ENCODE data around the gene CDC26. TPM values are rescaled to one million over a fixed set of nuclear protein-coding genes. Genes with fewer than 3 reads are reported as not detected.
"Not testable (repeated sequence)": the region's sequence is repeated elsewhere in the genome, so short reads cannot be mapped to it uniquely, and the experiment has no call there.

CDC26 gene
- total RNA-seq, 2 experiments from 2014 or later, result 15.8 to 18.0 TPM

DNA sequence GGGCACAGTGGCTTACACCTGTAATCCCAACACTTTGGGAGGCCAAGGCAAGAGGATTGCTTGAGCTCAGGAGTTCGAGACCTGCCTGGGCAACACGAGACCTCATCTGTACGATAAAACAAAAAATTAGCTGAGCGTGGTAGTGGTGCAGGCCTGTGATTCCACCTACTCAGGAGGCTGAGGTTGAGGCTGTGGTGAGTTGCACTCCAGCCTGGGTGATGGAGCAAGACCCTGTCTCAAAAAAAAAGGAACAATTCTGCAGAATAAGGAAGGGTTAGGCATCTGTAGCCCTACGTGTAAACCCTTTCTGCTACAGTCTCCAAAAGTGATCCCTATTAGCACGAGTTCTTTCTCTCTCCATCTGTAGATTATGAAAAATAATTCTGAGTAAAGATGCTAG is 19.9 kb downstream of the CDC26 start:
- TF ChIP-seq, protein P1, sequence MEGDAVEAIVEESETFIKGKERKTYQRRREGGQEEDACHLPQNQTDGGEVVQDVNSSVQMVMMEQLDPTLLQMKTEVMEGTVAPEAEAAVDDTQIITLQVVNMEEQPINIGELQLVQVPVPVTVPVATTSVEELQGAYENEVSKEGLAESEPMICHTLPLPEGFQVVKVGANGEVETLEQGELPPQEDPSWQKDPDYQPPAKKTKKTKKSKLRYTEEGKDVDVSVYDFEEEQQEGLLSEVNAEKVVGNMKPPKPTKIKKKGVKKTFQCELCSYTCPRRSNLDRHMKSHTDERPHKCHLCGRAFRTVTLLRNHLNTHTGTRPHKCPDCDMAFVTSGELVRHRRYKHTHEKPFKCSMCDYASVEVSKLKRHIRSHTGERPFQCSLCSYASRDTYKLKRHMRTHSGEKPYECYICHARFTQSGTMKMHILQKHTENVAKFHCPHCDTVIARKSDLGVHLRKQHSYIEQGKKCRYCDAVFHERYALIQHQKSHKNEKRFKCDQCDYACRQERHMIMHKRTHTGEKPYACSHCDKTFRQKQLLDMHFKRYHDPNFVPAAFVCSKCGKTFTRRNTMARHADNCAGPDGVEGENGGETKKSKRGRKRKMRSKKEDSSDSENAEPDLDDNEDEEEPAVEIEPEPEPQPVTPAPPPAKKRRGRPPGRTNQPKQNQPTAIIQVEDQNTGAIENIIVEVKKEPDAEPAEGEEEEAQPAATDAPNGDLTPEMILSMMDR (IDR thresholded peaks at IDR 0.05), result no peak
- Mint-ChIP-seq H3K4me1 (ENCODE audit: low read depth) (no peaks in the 10 kb centered on the region), H3K4me3 (no peak overlapping the region), H3K27ac (no peak overlapping the region), H3K27me3 (no peaks in the 10 kb centered on the region), H3K36me3 (ENCODE audit: low read depth) (peaks cover 29% of the 10 kb centered on the region), H3K9me3 (no peaks in the 10 kb centered on the region)
- intact Hi-C loops (cut with DNase I, micrococcal nuclease), result no loop called here
- no peak overlapping the region for H3K4me3 ChIP-seq (ENCODE audit: low read length)
- no peak for ATAC-seq (ENCODE audit: poor library complexity)
- H3K27me3 ChIP-seq (ENCODE audit: control insufficient read depth in 1 of 2, insufficient read depth in 2 of 2, low read length in 2 of 2), result no peaks in the 10 kb centered on the region
- DNase-seq, result no peak
- CTCF ChIA-PET, result no interaction called here
- no peak overlapping the region for H3K27ac ChIP-seq (ENCODE audit: low read depth in 1 of 2, low read length in 2 of 2)
- no peaks in the 10 kb centered on the region for H3K4me1 ChIP-seq (ENCODE audit: insufficient read depth, low read length)
- POLR2A ChIA-PET, result no interaction called here
- H3K36me3 ChIP-seq (ENCODE audit: insufficient read depth, low read length), result peaks cover 9% of the 10 kb centered on the region
- no peaks in the 10 kb centered on the region for H3K9me3 ChIP-seq (ENCODE audit: control insufficient read depth in 1 of 2, insufficient read depth in 1 of 2, low read length in 2 of 2)

DNA sequence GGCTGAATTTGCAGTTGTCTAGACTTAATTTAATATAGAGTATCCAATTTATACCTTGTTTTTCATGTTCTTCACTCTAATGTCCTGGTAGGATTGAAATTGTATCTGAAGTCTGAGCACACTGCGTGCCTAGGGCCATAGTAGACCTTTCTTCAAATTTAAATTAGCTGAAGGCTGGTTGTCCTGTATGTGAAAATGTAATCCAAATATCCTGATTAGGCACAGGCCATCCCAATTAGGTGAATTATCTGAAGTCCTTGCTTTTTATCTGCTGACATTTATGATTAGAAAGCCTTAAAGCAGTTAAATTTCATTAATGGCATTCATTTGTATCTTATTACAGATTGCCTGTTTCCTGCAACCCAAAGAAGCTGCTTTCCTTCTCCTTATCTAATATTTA is 20.4 kb downstream of the CDC26 start:
- ChIA-PET POLR2A (no interaction called here), CTCF (no interaction called here)
- intact Hi-C loops (cut with DNase I, micrococcal nuclease), result no loop called here
- H3K9me3 ChIP-seq (ENCODE audit: control insufficient read depth in 1 of 2, insufficient read depth in 1 of 2, low read length in 2 of 2), result no peaks in the 10 kb centered on the region
- Mint-ChIP-seq H3K9me3 (no peaks in the 10 kb centered on the region), H3K27me3 (no peaks in the 10 kb centered on the region), H3K4me1 (ENCODE audit: low read depth) (no peaks in the 10 kb centered on the region), H3K4me3 (no peak overlapping the region), H3K27ac (no peak overlapping the region), H3K36me3 (ENCODE audit: low read depth) (peaks cover 25% of the 10 kb centered on the region)
- H3K4me1 ChIP-seq (ENCODE audit: insufficient read depth, low read length), result no peaks in the 10 kb centered on the region
- TF ChIP-seq, protein P1 (IDR thresholded peaks at IDR 0.05), result no peak
- ATAC-seq (ENCODE audit: poor library complexity) (no peak), DNase-seq (no peak)
- peaks cover 5% of the 10 kb centered on the region for H3K36me3 ChIP-seq (ENCODE audit: insufficient read depth, low read length)
- no peak overlapping the region for H3K4me3 ChIP-seq (ENCODE audit: low read length)
- H3K27ac ChIP-seq (ENCODE audit: low read depth in 1 of 2, low read length in 2 of 2), result no peak overlapping the region
- H3K27me3 ChIP-seq (ENCODE audit: control insufficient read depth in 1 of 2, insufficient read depth in 2 of 2, low read length in 2 of 2), result no peaks in the 10 kb centered on the region

DNA sequence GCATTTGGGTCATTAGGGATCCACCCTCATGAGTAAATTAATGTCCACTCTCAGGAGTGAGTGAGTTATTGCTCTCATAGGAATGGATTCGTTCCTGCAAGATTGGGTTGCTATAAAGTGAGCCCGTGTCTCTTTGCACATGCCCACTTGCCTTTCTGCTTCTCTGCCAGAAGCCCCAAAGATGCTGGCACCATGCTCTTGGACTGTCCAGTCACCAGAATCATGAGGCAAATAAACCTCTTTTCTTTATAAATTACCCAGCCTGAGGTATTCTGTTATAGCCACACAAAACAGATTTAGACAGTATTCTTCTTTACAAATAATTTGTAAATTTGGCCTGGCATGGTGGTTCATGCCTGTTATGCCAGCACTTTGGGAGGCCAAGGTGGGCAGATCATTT is 24.6 kb downstream of the CDC26 start:
- H3K9me3 ChIP-seq (ENCODE audit: control insufficient read depth in 1 of 2, insufficient read depth in 1 of 2, low read length in 2 of 2), result no peaks in the 10 kb centered on the region
- Mint-ChIP-seq H3K4me1 (ENCODE audit: low read depth) (no peaks in the 10 kb centered on the region), H3K9me3 (no peaks in the 10 kb centered on the region), H3K36me3 (ENCODE audit: low read depth) (peaks cover 6% of the 10 kb centered on the region), H3K27ac (no peak overlapping the region), H3K27me3 (no peaks in the 10 kb centered on the region), H3K4me3 (no peak overlapping the region)
- DNase-seq (no peak), ATAC-seq (ENCODE audit: poor library complexity) (no peak)
- ChIA-PET POLR2A (no interaction called here), CTCF (no interaction called here)
- TF ChIP-seq, protein P1 (IDR thresholded peaks at IDR 0.05), result no peak
- intact Hi-C loops (cut with DNase I, micrococcal nuclease), result no loop called here
- no peak overlapping the region for H3K27ac ChIP-seq (ENCODE audit: low read depth in 1 of 2, low read length in 2 of 2)
- H3K4me1 ChIP-seq (ENCODE audit: insufficient read depth, low read length), result no peaks in the 10 kb centered on the region
- no peak overlapping the region for H3K4me3 ChIP-seq (ENCODE audit: low read length)
- H3K27me3 ChIP-seq (ENCODE audit: control insufficient read depth in 1 of 2, insufficient read depth in 2 of 2, low read length in 2 of 2), result no peaks in the 10 kb centered on the region
- no peaks in the 10 kb centered on the region for H3K36me3 ChIP-seq (ENCODE audit: insufficient read depth, low read length)

DNA sequence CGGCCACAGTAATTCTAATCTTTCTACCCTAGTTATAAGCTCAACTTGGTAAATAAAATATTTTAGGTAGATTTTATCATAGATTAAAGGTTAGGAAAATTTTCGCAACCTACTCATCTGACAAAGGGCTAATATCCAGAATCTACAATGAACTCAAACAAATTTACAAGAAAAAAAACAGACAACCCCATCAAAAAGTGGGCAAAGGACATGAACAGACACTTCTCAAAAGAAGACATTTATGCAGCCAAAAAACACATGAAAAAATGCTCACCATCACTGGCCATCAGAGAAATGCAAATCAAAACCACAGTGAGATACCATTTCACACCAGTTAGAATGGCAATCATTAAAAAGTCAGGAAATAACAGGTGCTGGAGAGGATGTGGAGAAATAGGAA is 25.7 kb downstream of the CDC26 start:
- ATAC-seq (ENCODE audit: poor library complexity); POLR2A ChIA-PET; H3K4me3 ChIP-seq (ENCODE audit: low read length); H3K27me3 Mint-ChIP-seq; H3K9me3 Mint-ChIP-seq; H3K27ac Mint-ChIP-seq; intact Hi-C loops (cut with DNase I, micrococcal nuclease); H3K9me3 ChIP-seq (ENCODE audit: control insufficient read depth in 1 of 2, insufficient read depth in 1 of 2, low read length in 2 of 2); H3K36me3 Mint-ChIP-seq (ENCODE audit: low read depth); H3K4me1 Mint-ChIP-seq (ENCODE audit: low read depth); CTCF ChIA-PET; H3K36me3 ChIP-seq (ENCODE audit: insufficient read depth, low read length); H3K4me3 Mint-ChIP-seq; DNase-seq; H3K27ac ChIP-seq (ENCODE audit: low read depth in 1 of 2, low read length in 2 of 2); H3K4me1 ChIP-seq (ENCODE audit: insufficient read depth, low read length); H3K27me3 ChIP-seq (ENCODE audit: control insufficient read depth in 1 of 2, insufficient read depth in 2 of 2, low read length in 2 of 2): not testable (repeated sequence)
